ENCODE data around the gene MVB12B.

The MVB12B gene

DNA sequence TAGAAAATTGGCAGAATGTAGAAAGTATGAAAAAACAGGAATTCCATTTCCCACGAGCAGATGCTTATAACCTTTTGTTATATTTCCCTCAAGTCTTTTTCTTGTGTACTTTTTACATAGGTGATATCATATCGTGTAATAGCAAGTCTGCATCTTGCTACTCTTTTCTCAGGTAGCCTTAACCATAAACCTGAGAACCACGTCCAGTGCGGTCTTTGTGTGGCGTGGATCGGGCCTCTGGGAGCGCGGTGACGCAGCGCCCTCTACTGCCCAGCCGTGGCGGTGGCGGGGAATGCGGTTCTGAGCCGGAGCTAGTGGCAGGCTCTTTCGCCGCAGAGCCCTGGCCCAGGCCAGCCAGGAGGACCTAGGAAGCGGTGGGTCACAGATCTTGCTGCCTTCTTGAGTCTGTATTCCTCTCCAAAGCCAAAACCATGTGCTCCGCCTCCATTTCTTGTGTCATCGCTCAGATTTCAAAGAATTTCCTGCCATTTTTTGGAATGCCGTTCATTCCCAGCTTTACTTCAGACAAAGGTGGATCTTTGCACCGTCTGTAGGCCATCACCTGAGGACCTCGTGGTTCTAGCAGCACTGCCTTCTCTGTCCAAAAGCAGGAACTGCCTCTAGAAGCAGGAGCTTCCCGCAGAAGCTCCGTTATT lies 71.9 kb downstream of the MVB12B start:
- Histone ChIP-seq H3K27ac (no peak overlapping the region), H3K4me3 (no peak overlapping the region)
- TF ChIP-seq, protein P1, sequence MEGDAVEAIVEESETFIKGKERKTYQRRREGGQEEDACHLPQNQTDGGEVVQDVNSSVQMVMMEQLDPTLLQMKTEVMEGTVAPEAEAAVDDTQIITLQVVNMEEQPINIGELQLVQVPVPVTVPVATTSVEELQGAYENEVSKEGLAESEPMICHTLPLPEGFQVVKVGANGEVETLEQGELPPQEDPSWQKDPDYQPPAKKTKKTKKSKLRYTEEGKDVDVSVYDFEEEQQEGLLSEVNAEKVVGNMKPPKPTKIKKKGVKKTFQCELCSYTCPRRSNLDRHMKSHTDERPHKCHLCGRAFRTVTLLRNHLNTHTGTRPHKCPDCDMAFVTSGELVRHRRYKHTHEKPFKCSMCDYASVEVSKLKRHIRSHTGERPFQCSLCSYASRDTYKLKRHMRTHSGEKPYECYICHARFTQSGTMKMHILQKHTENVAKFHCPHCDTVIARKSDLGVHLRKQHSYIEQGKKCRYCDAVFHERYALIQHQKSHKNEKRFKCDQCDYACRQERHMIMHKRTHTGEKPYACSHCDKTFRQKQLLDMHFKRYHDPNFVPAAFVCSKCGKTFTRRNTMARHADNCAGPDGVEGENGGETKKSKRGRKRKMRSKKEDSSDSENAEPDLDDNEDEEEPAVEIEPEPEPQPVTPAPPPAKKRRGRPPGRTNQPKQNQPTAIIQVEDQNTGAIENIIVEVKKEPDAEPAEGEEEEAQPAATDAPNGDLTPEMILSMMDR (IDR thresholded peaks at IDR 0.05), result peak; percentile 93
- no peak for DNase-seq (ENCODE audit: low spot score)

DNA sequence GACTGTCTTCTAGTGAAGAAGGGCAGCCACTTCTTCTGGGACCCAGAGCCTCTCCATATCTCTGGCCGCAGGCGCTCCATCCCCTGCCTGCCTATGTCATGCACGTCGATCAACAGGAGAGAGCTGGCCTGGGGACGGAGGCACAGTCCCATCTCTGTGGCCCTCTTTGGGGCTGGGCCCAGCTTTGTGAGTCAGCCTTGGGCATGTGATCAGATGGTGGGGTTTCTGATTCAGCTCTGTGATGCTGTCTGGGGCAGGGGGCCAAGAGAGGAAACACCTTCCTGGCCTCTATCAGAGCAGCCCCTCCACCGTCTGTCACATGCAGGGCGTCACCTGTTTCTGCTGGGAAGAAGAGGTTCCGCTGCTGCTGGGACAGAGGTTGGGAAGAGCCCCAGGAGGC lies 72.6 kb downstream of the MVB12B start:
- no peak for DNase-seq (ENCODE audit: low spot score)
- no peak overlapping the region for H3K4me3 ChIP-seq
- H3K27ac ChIP-seq, result no peak overlapping the region
- TF ChIP-seq, protein P1 (IDR thresholded peaks at IDR 0.05), result no peak

DNA sequence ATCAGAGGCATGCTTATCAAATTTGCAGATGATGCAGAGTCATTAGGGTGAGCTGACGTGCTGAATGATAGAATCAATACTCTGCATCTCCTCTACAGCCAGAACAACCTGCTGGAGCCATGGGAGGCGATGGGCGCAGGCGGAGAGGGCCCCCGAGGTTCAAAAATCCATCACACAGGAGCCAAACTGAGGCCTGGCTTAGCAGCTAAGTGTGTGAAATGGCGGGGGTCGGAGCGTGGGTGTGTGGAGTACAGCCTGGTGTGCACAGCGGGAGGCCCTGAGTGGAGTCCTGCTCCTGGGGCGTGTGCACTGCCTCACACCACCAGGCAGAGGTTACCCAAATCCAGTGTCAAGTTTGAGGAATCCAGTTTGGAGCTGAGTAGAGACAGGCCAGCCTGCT lies 73.2 kb downstream of the MVB12B start:
- no peak for DNase-seq (ENCODE audit: low spot score)
- Histone ChIP-seq H3K27ac (no peak overlapping the region), H3K4me3 (no peak overlapping the region)
- TF ChIP-seq, protein P1 (IDR thresholded peaks at IDR 0.05), result no peak

DNA sequence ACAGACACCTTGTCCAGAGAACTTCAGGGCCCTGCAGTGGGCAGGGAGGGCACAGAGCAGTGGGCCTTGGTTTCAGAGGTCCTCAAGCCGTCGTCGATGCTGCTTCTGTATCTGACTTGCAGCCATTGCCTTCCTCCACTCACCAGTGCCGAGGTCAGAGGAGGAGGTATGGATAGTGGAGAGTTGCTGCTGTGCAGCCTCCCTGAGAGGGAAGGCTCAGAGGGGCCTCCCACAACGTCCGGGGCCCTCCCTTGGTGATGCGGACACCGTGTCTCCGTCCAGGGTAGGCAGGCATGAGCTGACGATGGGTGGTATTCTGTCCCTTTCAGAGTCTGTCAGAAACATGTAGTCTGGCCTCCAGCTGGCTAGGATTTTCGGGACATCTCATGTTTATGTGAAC lies 73.9 kb downstream of the MVB12B start:
- Histone ChIP-seq H3K4me3 (no peak overlapping the region), H3K27ac (no peak overlapping the region)
- TF ChIP-seq, protein P1 (IDR thresholded peaks at IDR 0.05), result no peak
- DNase-seq (ENCODE audit: low spot score), result no peak

DNA sequence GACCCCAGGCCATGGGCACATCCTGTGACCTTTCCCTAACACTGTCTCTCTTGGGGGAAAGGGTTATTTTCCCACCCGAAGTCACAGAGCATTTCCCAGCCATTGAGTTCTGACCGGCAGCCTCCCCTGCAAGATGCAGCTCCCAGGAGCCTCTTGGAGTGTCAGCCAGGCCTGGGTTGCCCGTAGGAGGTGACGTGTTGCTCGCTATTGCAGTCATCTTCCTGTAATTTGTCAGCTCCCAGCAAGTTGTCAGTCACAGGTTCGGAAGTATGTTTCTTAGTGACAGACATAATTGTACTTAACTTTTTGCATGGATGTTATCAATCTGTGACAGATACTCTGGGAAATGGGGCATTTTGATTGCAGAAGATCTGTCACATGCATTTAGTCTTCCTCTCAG lies 74.5 kb downstream of the MVB12B start:
- no peak for DNase-seq (ENCODE audit: low spot score)
- TF ChIP-seq, protein P1 (IDR thresholded peaks at IDR 0.05), result no peak

DNA sequence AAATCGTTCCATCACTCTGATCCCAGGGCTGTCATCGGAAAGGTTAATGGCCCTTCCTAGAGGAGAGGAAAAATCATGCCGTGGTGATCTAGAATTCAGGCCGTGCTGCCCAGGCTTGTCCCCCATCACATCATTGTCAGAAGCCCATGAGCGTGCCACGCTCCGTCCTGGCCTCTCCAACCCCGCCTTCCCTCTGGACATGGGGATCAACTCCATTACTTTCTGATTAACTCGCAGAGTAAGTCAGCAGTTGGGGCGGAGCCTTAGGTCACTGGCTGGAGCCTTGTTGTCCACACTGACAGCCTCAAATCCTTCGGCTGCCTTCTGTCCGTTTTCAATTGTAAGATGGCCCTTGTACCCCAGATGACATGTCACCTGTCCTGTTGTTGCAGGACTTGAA lies 75.0 kb downstream of the MVB12B start:
- TF ChIP-seq, protein P1 (IDR thresholded peaks at IDR 0.05), result no peak
- no peak for DNase-seq (ENCODE audit: low spot score)
- no peak overlapping the region for H3K4me3 ChIP-seq
- no peak overlapping the region for H3K27ac ChIP-seq

More for the DNA sequence above, 74.5 kb downstream of the MVB12B start:
- H3K4me3 ChIP-seq, result no peak overlapping the region
- H3K27ac ChIP-seq, result no peak overlapping the region

DNA sequence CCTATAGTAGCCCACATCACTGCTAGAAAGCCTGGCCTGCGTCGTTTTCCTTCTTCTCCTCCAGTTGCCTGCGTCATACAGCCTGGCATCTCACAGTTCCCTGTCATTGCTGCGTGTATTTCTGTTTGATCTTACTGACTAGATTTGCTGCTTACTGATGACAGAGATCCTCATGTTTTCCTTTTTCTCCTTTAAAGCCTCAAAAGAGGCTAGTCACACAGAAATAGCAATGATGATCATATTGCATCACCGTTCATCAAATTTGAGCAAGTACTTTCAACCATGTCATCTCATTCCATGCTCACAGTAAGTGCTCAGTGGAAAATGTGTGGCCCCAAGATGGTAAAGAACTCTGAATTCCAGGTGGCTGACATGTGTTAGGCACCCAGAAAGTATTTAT lies 76.8 kb downstream of the MVB12B start:
- H3K4me3 ChIP-seq, result no peak overlapping the region
- TF ChIP-seq, protein P1 (IDR thresholded peaks at IDR 0.05), result no peak
- no peak for DNase-seq (ENCODE audit: low spot score)
- H3K27ac ChIP-seq, result no peak overlapping the region

Measured in coronary artery (tissue), 2 donors.